GM19351 (cell line): ENCODE measurements around the gene SORCS2.

Experiments used
- ATAC-seq: cut with Tn5 transposase; IDR thresholded peaks from one replicate; pipeline ENCODE4 v1.9.1; 2021; ENCODE audit warnings: mild to moderate bottlenecking, moderate library complexity; ENCODE audit not compliant: unreplicated experiment

SORCS2 gene

GRCh38 chr4:7261536-7261935 lies 69.2 kb downstream of the SORCS2 start:
- no peak for ATAC-seq

- ATAC-seq, result no peak
Observed at GRCh38 chr4:7262134-7262533, 69.8 kb downstream of the SORCS2 start.

GRCh38 chr4:7263166-7263565 lies 70.8 kb downstream of the SORCS2 start:
- no peak for ATAC-seq

- no peak for ATAC-seq
Observed at GRCh38 chr4:7264694-7265093, 72.4 kb downstream of the SORCS2 start.

- ATAC-seq, result no peak
Observed at GRCh38 chr4:7266525-7267292, 74.4 kb downstream of the SORCS2 start.

GRCh38 chr4:7267829-7268228 lies 75.5 kb downstream of the SORCS2 start:
- ATAC-seq, result no peak

GRCh38 chr4:7268941-7269340 lies 76.6 kb downstream of the SORCS2 start:
- no peak for ATAC-seq

GRCh38 chr4:7270121-7270520 lies 77.8 kb downstream of the SORCS2 start:
- no peak for ATAC-seq

GRCh38 chr4:7272404-7272803 lies 80.1 kb downstream of the SORCS2 start:
- no peak for ATAC-seq

- no peak for ATAC-seq
Observed at GRCh38 chr4:7273738-7274297, 81.5 kb downstream of the SORCS2 start.

- ATAC-seq, result no peak
Observed at GRCh38 chr4:7275067-7275466, 82.7 kb downstream of the SORCS2 start.

GRCh38 chr4:7275490-7276154 lies 83.3 kb downstream of the SORCS2 start:
- ATAC-seq, result no peak

- no peak for ATAC-seq
Observed at GRCh38 chr4:7276515-7276914, 84.2 kb downstream of the SORCS2 start.

- no peak for ATAC-seq
Observed at GRCh38 chr4:7278071-7278765, 85.9 kb downstream of the SORCS2 start.

- no peak for ATAC-seq
Observed at GRCh38 chr4:7278981-7279380, 86.6 kb downstream of the SORCS2 start.

- no peak for ATAC-seq
Observed at GRCh38 chr4:7279902-7280301, 87.6 kb downstream of the SORCS2 start.

- ATAC-seq, result no peak
Observed at GRCh38 chr4:7280926-7281690, 88.8 kb downstream of the SORCS2 start.

- ATAC-seq, result no peak
Observed at GRCh38 chr4:7281691-7282665, 89.6 kb downstream of the SORCS2 start.

GRCh38 chr4:7282786-7283440 lies 90.6 kb downstream of the SORCS2 start:
- ATAC-seq, result no peak
